K562 (cell line): ENCODE results near the gene HARS1. TPM values are rescaled to one million over a fixed set of nuclear protein-coding genes. Genes with fewer than 3 reads are reported as not detected.

Source experiments
- BCLAF1 ChIP-seq, 2 experiments: fragments of 450-650 bp in 1 of 2; IDR thresholded peaks; 2 replicates each; pipeline ENCODE4 v1.6.1; 2011 to 2017; ENCODE audit warnings: low read depth in 2 of 2, antibody characterized with exemption in 1 of 2, borderline replicate concordance in 1 of 2, low read length in 1 of 2, mild to moderate bottlenecking in 1 of 2, mixed read lengths in 1 of 2; ENCODE audit not compliant: control insufficient read depth in 1 of 2
- CBFA2T2 ChIP-seq: fragments of 450-650 bp; conservative IDR thresholded peaks from 2 replicates; pipeline ENCODE4 v1.6.1; 2017; ENCODE audit warnings: mild to moderate bottlenecking
- CBX1 ChIP-seq: sonication (generic); IDR thresholded peaks from 2 replicates; pipeline ENCODE4 v1.6.1; 2016; ENCODE audit warnings: antibody characterized with exemption, low read depth, mild to moderate bottlenecking
- CREB1 ChIP-seq, 2 experiments: sonication (generic) in 1 of 2; formaldehyde crosslinking in 1 of 2; IDR thresholded peaks; 2 replicates each; pipeline versions ENCODE4 v1.6.1 to v1.8.0; 2012 to 2022; ENCODE audit warnings: inconsistent platforms in 1 of 2, mild to moderate bottlenecking in 1 of 2, missing genetic modification reagents in 1 of 2, moderate library complexity in 1 of 2
- FOXM1 ChIP-seq, 2 experiments: fragments of 450-650 bp in 1 of 2; sonication (generic) in 1 of 2; formaldehyde crosslinking in 1 of 2; IDR thresholded peaks; 2 replicates each; pipeline versions ENCODE4 v1.6.1 to v1.9.0; 2017 to 2022; ENCODE audit warnings: low read depth in 2 of 2, mild to moderate bottlenecking in 2 of 2, missing genetic modification reagents in 1 of 2, moderate library complexity in 1 of 2
- HDAC8 ChIP-seq: fragments of 450-650 bp; IDR thresholded peaks from 2 replicates; pipeline ENCODE4 v1.6.1; 2016; ENCODE audit warnings: mild to moderate bottlenecking, missing genetic modification characterization, moderate library complexity, missing compliant biosample characterization
- KDM1A ChIP-seq, 2 experiments: fragments of 450-650 bp; IDR thresholded peaks; 2 replicates each; pipeline ENCODE4 v1.6.1; 2016; ENCODE audit warnings: mild to moderate bottlenecking in 2 of 2
- LEF1 ChIP-seq: fragments of 450-650 bp; IDR thresholded peaks from 2 replicates; pipeline ENCODE4 v1.6.1; 2016; ENCODE audit warnings: mild to moderate bottlenecking
- MCM2 ChIP-seq: fragments of 450-650 bp; IDR thresholded peaks from 2 replicates; pipeline ENCODE4 v1.6.1; 2017; ENCODE audit warnings: low read depth, mild to moderate bottlenecking
- MEIS2 ChIP-seq: fragments of 450-650 bp; IDR thresholded peaks from 2 replicates; pipeline ENCODE4 v1.6.1; 2014; ENCODE audit warnings: mild to moderate bottlenecking; ENCODE audit not compliant: partially characterized antibody
- MNT ChIP-seq, 2 experiments: fragments of 450-650 bp; conservative IDR thresholded peaks; 2 replicates each; pipeline ENCODE4 v1.6.1; 2017; ENCODE audit warnings: mild to moderate bottlenecking in 2 of 2, moderate library complexity in 2 of 2
- PCBP1 ChIP-seq: fragments of 200-400 bp; formaldehyde crosslinking; IDR thresholded peaks from 2 replicates; pipeline ENCODE4 v1.6.1; 2018; ENCODE audit warnings: mild to moderate bottlenecking, low read depth, low read length; ENCODE audit not compliant: poor library complexity, severe bottlenecking
- RB1 ChIP-seq: fragments of 450-650 bp; IDR thresholded peaks from 2 replicates; pipeline ENCODE4 v1.6.1; 2017; ENCODE audit warnings: low read depth, mild to moderate bottlenecking
- RCOR1 ChIP-seq, 2 experiments: IDR thresholded peaks; 2 replicates each; pipeline ENCODE4 v1.6.1; 2012; ENCODE audit warnings: low read depth in 2 of 2, low read length in 2 of 2, borderline replicate concordance in 1 of 2, improper control_type of control experiment in 1 of 2
- TEAD2 ChIP-seq: fragments of 450-650 bp; IDR thresholded peaks from 2 replicates; pipeline ENCODE4 v1.6.1; 2016; ENCODE audit warnings: missing genetic modification characterization, control low read depth, missing compliant biosample characterization
- VEZF1 ChIP-seq: fragments of 200-800 bp; sonication (Bioruptor generic); IDR thresholded peaks from 2 replicates; pipeline ENCODE4 v1.6.1; 2017; ENCODE audit warnings: missing genetic modification characterization, missing compliant biosample characterization
- ZBTB2 ChIP-seq: fragments of 450-650 bp; IDR thresholded peaks from 2 replicates; pipeline ENCODE4 v1.6.1; 2016; ENCODE audit warnings: antibody characterized with exemption
- ZBTB7A ChIP-seq: IDR thresholded peaks from 2 replicates; pipeline ENCODE4 v1.6.1; 2011; ENCODE audit warnings: low read depth, mild to moderate bottlenecking, low read length, moderate library complexity, borderline replicate concordance; ENCODE audit not compliant: control insufficient read depth
- ZNF124 ChIP-seq: sonication (generic); formaldehyde crosslinking; IDR thresholded peaks from 2 replicates; pipeline ENCODE4 v1.8.1; 2022; ENCODE audit warnings: missing genetic modification reagents
- ZNF766 ChIP-seq: fragments of 200-800 bp; sonication (Bioruptor generic); conservative IDR thresholded peaks from 2 replicates; pipeline ENCODE4 v1.6.1; 2016; ENCODE audit warnings: missing genetic modification characterization, missing compliant biosample characterization
- polyA plus RNA-seq, 8 experiments: library from polyadenylated mRNA; depleted of rRNA in 4 of 8; stranded (reverse) in 5 of 8; unstranded in 3 of 8; fragments of >200 nt; fragmentation: Nextera tagmentation in 2 of 8; fragmentation: Illumina TruSeq in 1 of 8; extraction: Ambion mirVana in 2 of 8; extraction: Trizol in 1 of 8; gene quantifications; 2 replicates each; pipeline versions ENCODE4 v1.2.1 to v1.2.3, GENCODE V29; 2011 to 2014; ENCODE audit warnings: inconsistent platforms in 1 of 8, missing spikeins in 1 of 8
- total RNA-seq, 7 experiments: library from RNA; depleted of rRNA in 6 of 7; stranded (reverse); fragments of >200 nt in 6 of 7; fragmentation: Illumina TruSeq in 2 of 7; extraction: Trizol in 2 of 7; gene quantifications; 2 replicates each; pipeline versions ENCODE4 v1.2.1 to v1.2.3, GENCODE V29; 2011 to 2021; ENCODE audit warnings: low replicate concordance in 1 of 7

Gene HARS1
- total and polyA plus RNA-seq, 9 of the 15 experiments (the other 6 are each of a cell fraction or from before 2014, with no cell fraction given), result 13.5 to 88.5 (median 75.2) TPM

- TF ChIP-seq KDM1A (IDR thresholded peaks at IDR 0.05), result 0 out of 4 replicates have a peak, but pooled peaks of 1 of the 2 experiments have one; percentile 13
- TF ChIP-seq ZBTB7A, result 0 out of 2 replicates have a peak, but pooled peaks have one; percentile 26
- TF ChIP-seq CREB1 (IDR thresholded peaks at IDR 0.05), result peak; percentile 17; the same call in 1 of the 2 replicates
- no peak for TF ChIP-seq CREB1 (CRISPR knock-in tag; IDR thresholded peaks at IDR 0.05)
- TF ChIP-seq CBX1, result no peak
- TF ChIP-seq TEAD2 (tag), result no peak
- TF ChIP-seq ZNF124 (CRISPR knock-in tag), result no peak
- TF ChIP-seq HDAC8 (tag), result no peak
- TF ChIP-seq RCOR1 (IDR thresholded peaks at IDR 0.05; ENCODE audit: borderline replicate concordance in 1 of 2, low read depth in 2 of 2, low read length in 2 of 2), result 0 out of 4 replicates have a peak, but pooled peaks of 1 of the 2 experiments have one; percentile 19
- peak; percentile 98 for TF ChIP-seq MEIS2
- no peak for TF ChIP-seq RB1
- TF ChIP-seq CBFA2T2, result peak; percentile 77
- no peak for TF ChIP-seq ZNF766 (CRISPR knock-in tag)
- peak in 1 of 2 experiments; percentile 47; a peak in 1 of 4 replicates for TF ChIP-seq MNT (conservative IDR thresholded peaks at IDR 0.05)
- peak; percentile 30; the same call in 1 of the 2 replicates for TF ChIP-seq FOXM1 (IDR thresholded peaks at IDR 0.05; ENCODE audit: low read depth)
- no peak for TF ChIP-seq FOXM1 (CRISPR knock-in tag; IDR thresholded peaks at IDR 0.05; ENCODE audit: low read depth)
- no peak for TF ChIP-seq ZBTB2
- TF ChIP-seq BCLAF1 (IDR thresholded peaks at IDR 0.05; ENCODE audit: borderline replicate concordance in 1 of 2, control insufficient read depth in 1 of 2, low read depth in 2 of 2, low read length in 1 of 2), result peak in 1 of 2 experiments; percentile 71; a peak in 1 of 4 replicates
- TF ChIP-seq MCM2, result no peak
- peak; percentile 75 for TF ChIP-seq VEZF1 (CRISPR knock-in tag)
- TF ChIP-seq PCBP1, result no peak
- peak; percentile 32; the same call in 1 of the 2 replicates for TF ChIP-seq LEF1
Measured at GRCh38 chr5:140678993-140679392, 12.2 kb downstream of the HARS1 start (continued).
